Vagina (tissue), 2 donors: ENCODE results near the gene ACAA1.

Experiments
- POLR2A ChIP-seq, 2 donors: fragments of 450-650 bp; IDR thresholded peaks; one replicate each; pipeline ENCODE4 v1.6.1; 2017; ENCODE audit warnings: antibody characterized with exemption in 2 of 2, mild to moderate bottlenecking in 2 of 2, moderate library complexity in 2 of 2
- POLR2AphosphoS5 ChIP-seq, 2 donors: sonication (generic); formaldehyde crosslinking; IDR thresholded peaks; one replicate each; pipeline ENCODE4 v1.9.0; 2017; ENCODE audit warnings: antibody characterized with exemption in 2 of 2, mild to moderate bottlenecking in 2 of 2, low read depth in 1 of 2; ENCODE audit not compliant: insufficient read depth in 1 of 2
- TF ChIP-seq, protein P1 (sequence below), 3 experiments: fragments of 450-650 bp in 2 of 3; fragments of 200-600 bp in 1 of 3; sonication (generic) in 1 of 3; IDR thresholded peaks; one replicate each; pipeline ENCODE4 v1.5.1; 2017 to 2019; ENCODE audit warnings: antibody characterized with exemption in 3 of 3, mild to moderate bottlenecking in 2 of 3, moderate library complexity in 2 of 3

DNA sequence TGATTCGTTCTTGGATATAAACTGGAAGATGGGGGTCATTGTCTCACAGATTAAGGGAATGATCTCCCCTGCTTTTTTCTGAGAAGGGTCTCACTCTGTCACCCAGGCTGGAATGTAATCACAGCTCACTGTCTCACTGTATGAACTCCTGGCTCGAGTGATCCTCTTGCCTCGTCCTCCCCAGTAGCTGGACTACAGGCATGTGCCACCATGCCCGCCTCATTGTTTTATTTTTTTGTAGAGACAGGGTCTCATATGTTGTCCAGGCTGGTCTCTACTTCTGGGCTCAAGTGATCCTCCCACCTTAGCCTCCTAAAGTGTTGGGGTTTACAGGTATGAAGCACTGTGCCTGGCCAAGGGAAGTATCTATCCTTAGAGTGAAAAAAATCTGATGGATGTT, 33.8 kb upstream of the ACAA1 start:
- TF ChIP-seq, protein P1, sequence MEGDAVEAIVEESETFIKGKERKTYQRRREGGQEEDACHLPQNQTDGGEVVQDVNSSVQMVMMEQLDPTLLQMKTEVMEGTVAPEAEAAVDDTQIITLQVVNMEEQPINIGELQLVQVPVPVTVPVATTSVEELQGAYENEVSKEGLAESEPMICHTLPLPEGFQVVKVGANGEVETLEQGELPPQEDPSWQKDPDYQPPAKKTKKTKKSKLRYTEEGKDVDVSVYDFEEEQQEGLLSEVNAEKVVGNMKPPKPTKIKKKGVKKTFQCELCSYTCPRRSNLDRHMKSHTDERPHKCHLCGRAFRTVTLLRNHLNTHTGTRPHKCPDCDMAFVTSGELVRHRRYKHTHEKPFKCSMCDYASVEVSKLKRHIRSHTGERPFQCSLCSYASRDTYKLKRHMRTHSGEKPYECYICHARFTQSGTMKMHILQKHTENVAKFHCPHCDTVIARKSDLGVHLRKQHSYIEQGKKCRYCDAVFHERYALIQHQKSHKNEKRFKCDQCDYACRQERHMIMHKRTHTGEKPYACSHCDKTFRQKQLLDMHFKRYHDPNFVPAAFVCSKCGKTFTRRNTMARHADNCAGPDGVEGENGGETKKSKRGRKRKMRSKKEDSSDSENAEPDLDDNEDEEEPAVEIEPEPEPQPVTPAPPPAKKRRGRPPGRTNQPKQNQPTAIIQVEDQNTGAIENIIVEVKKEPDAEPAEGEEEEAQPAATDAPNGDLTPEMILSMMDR (IDR thresholded peaks at IDR 0.05): no peak
- TF ChIP-seq POLR2A (IDR thresholded peaks at IDR 0.05) (no peak), POLR2AphosphoS5 (IDR thresholded peaks at IDR 0.05; ENCODE audit: insufficient read depth in 1 of 2, low read depth in 1 of 2) (no peak)
